ENCODE data around the gene NTM. TPM values are rescaled to one million over a fixed set of nuclear protein-coding genes. Genes with fewer than 3 reads are reported as not detected.
"Not testable (repeated sequence)": the region's sequence is repeated elsewhere in the genome, so short reads cannot be mapped to it uniquely, and the experiment has no call there.

Gene NTM
- polyA plus RNA-seq, 1 experiment, result 33.6 TPM

- DNase-seq (ENCODE audit: low read depth), result no peak
- no peaks in the 10 kb centered on the region for H3K27me3 ChIP-seq (ENCODE audit: control insufficient read depth, insufficient read depth, low read length)
- no peak overlapping the region for H3K4me3 ChIP-seq (ENCODE audit: low read depth, low read length)
- ChIA-PET POLR2A (no interaction called here), CTCF (no interaction called here)
- H3K36me3 ChIP-seq (ENCODE audit: control insufficient read depth, insufficient read depth, low read length), result no peaks in the 10 kb centered on the region
- no peak for TF ChIP-seq CTCF (IDR thresholded peaks at IDR 0.05; ENCODE audit: insufficient read depth, low read depth, low read length)
Observed at GRCh38 chr11:131486937-131487635, 116.7 kb downstream of the NTM start.

DNA sequence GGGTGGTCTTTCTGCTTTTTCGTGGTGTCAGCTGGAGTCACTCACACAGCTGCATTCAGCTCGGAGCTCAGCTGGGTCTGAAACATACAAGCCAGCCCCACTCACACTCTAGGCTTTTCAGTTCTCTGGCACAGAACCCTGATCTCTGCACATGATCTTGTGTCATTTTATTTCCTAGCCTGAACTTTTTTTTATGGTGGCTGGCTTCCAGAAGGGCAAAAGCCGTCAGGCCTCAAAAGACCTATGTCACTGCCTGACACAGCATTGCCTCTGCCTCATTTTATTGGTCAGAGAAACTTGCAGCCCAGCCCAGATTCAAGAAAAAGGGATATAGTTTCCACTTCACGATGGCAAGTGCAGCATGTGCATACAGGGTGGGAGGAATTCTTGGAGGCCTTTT is 117.8 kb downstream of the NTM start:
- Histone ChIP-seq H3K27me3 (ENCODE audit: control insufficient read depth, insufficient read depth, low read length) (no peaks in the 10 kb centered on the region), H3K36me3 (ENCODE audit: control insufficient read depth, insufficient read depth, low read length) (no peaks in the 10 kb centered on the region), H3K4me3 (ENCODE audit: low read depth, low read length) (no peak overlapping the region)
- POLR2A ChIA-PET, result no interaction called here
- DNase-seq (ENCODE audit: low read depth), result no peak
- TF ChIP-seq CTCF (IDR thresholded peaks at IDR 0.05; ENCODE audit: insufficient read depth, low read depth, low read length), result no peak
- CTCF ChIA-PET, result no interaction called here

- DNase-seq (ENCODE audit: low read depth), result no peak
- Histone ChIP-seq H3K36me3 (ENCODE audit: control insufficient read depth, insufficient read depth, low read length) (no peaks in the 10 kb centered on the region), H3K4me3 (ENCODE audit: low read depth, low read length) (no peak overlapping the region), H3K27me3 (ENCODE audit: control insufficient read depth, insufficient read depth, low read length) (no peaks in the 10 kb centered on the region)
- no peak for TF ChIP-seq CTCF (IDR thresholded peaks at IDR 0.05; ENCODE audit: insufficient read depth, low read depth, low read length)
- POLR2A ChIA-PET, result no interaction called here
- CTCF ChIA-PET, result no interaction called here
Observed at GRCh38 chr11:131491503-131491902, 121.1 kb downstream of the NTM start.

- H3K27me3 ChIP-seq (ENCODE audit: control insufficient read depth, insufficient read depth, low read length), result no peaks in the 10 kb centered on the region
- no peaks in the 10 kb centered on the region for H3K36me3 ChIP-seq (ENCODE audit: control insufficient read depth, insufficient read depth, low read length)
- H3K4me3 ChIP-seq (ENCODE audit: low read depth, low read length), result no peak overlapping the region
- no peak for DNase-seq (ENCODE audit: low read depth)
- TF ChIP-seq CTCF (IDR thresholded peaks at IDR 0.05; ENCODE audit: insufficient read depth, low read depth, low read length), result no peak
- CTCF ChIA-PET, result interaction anchor here (1.7 kb wide), 1 partner anchor 17 kb away, joined by 3 read pairs; no protein-coding TSS in a partner anchor
- POLR2A ChIA-PET, result no interaction called here
Observed at GRCh38 chr11:131495423-131495822, 125.0 kb downstream of the NTM start.

DNA sequence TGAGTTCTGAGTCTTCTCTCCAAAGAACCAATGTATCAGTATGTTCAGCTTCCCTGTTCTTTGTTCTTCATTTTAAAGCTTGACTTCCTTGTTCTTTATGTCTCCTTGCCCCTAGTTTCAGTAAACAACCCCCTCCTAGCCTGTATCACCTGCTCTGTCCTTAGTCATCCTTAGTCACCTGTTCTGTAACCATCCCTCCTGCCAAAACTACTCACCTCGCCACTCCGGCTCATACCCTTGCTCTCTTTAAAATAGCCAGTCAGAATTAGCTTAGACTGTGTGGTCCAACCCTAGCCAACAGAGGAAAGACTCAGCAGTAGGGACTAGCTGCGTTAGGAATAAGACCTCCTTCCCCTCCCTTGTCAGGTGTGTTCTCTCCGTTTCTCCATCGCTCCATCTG is 127.3 kb downstream of the NTM start:
- H3K4me3 ChIP-seq (ENCODE audit: low read depth, low read length); POLR2A ChIA-PET; H3K27me3 ChIP-seq (ENCODE audit: control insufficient read depth, insufficient read depth, low read length); H3K36me3 ChIP-seq (ENCODE audit: control insufficient read depth, insufficient read depth, low read length); CTCF ChIA-PET; DNase-seq (ENCODE audit: low read depth): not testable (repeated sequence)

DNA sequence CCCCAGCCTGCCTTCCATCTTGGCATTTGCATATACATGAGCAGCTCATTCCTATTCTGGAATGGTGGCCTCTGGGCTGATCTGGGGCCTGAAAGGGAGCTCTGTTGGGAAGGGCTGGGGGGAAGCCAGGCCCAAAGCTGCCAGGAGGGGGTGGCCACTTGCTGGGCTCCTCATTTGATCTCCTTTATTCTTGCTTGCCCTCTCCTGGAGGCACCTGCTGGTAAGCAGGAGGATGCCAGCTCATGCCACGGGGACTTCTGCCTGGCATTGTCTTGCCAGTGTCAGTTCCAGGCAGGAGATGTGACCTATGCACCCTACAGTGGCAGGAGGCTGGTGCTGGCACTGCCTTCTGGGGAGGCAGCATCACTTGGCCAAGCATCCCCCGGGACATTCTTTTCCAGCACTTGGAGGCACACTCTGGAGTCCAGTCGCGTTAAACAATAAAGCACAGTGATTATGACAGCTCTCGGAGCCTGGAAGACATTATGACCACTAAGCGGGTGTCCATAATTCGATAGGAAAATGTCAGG is 128.3 kb downstream of the NTM start:
- no peak for DNase-seq (ENCODE audit: low read depth)
- no peak for TF ChIP-seq CTCF (IDR thresholded peaks at IDR 0.05; ENCODE audit: insufficient read depth, low read depth, low read length)
- ChIA-PET POLR2A (no interaction called here), CTCF (no interaction called here)
- H3K4me3 ChIP-seq (ENCODE audit: low read depth, low read length), result no peak overlapping the region
- H3K27me3 ChIP-seq (ENCODE audit: control insufficient read depth, insufficient read depth, low read length), result no peaks in the 10 kb centered on the region
- no peaks in the 10 kb centered on the region for H3K36me3 ChIP-seq (ENCODE audit: control insufficient read depth, insufficient read depth, low read length)

All from BJ (cell line).